ENCODE data around the gene NEIL1.

DNA sequence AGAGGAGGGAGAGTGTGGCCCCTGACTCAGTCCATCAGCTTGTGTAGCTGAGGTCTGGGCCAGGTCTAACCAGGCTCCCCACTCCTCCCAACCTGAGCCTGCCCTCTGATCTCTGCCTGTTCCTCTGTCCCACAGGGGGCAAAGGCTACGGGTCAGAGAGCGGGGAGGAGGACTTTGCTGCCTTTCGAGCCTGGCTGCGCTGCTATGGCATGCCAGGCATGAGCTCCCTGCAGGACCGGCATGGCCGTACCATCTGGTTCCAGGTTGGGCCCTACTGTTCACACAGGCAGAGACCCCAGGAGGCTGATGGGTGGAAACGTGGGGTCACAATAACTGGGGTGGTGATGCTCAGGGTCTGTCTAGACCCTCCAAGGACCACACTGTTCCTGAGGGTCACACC lies 6.8 kb downstream of the NEIL1 start:
- TF ChIP-seq, protein P1, sequence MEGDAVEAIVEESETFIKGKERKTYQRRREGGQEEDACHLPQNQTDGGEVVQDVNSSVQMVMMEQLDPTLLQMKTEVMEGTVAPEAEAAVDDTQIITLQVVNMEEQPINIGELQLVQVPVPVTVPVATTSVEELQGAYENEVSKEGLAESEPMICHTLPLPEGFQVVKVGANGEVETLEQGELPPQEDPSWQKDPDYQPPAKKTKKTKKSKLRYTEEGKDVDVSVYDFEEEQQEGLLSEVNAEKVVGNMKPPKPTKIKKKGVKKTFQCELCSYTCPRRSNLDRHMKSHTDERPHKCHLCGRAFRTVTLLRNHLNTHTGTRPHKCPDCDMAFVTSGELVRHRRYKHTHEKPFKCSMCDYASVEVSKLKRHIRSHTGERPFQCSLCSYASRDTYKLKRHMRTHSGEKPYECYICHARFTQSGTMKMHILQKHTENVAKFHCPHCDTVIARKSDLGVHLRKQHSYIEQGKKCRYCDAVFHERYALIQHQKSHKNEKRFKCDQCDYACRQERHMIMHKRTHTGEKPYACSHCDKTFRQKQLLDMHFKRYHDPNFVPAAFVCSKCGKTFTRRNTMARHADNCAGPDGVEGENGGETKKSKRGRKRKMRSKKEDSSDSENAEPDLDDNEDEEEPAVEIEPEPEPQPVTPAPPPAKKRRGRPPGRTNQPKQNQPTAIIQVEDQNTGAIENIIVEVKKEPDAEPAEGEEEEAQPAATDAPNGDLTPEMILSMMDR (IDR thresholded peaks at IDR 0.05; ENCODE audit: low read depth, low read length, poor library complexity, severe bottlenecking), result no peak
- no peak for TF ChIP-seq EZH2phosphoT487 (IDR thresholded peaks at IDR 0.05; ENCODE audit: borderline replicate concordance, low read length)

All from DOHH2 (cell line).